ENCODE results near the gene SEPHS2.
"Not testable (repeated sequence)": the region's sequence is repeated elsewhere in the genome, so short reads cannot be mapped to it uniquely, and the experiment has no call there.

The SEPHS2 gene

DNA sequence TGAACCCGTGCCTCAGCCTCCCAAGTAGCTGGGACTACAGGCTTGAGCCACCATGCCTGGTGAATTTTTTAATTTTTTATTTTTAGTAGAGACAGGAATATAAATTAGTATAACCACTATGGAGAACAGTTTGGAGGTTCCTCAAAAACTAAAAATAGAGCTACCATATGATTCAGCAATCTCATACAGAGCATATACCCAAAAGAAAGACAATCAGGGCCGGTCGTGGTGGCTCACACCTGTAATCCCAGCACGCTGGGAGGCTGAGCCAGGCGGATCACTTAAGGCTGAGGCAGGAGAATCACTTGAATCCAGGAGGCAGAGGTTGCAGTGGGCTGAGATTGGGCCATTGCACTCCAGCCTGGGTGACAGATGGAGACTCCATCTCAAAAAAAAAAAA is 15.8 kb upstream of the SEPHS2 start:
- DNase-seq: not testable (repeated sequence)

DNA sequence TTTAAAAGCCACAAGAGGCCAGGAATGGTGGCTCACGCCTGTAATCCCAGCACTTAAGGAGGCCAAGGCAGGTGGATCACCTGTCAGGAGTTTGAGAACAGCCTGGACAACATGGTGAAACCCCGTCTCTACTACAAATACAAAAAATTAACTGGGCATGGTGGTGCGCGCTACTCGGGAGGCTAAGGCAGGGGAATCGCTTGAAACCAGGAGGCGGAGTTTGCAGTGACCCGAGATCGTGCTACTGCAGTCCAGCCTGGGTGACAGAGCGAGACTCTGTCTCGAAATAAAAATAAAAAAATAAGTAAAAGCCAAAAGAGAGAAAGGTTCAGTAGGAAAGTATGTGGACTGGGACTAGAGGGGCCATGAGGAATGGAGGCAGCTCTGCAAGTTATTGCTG is 13.8 kb upstream of the SEPHS2 start:
- DNase-seq: no peak

DNA sequence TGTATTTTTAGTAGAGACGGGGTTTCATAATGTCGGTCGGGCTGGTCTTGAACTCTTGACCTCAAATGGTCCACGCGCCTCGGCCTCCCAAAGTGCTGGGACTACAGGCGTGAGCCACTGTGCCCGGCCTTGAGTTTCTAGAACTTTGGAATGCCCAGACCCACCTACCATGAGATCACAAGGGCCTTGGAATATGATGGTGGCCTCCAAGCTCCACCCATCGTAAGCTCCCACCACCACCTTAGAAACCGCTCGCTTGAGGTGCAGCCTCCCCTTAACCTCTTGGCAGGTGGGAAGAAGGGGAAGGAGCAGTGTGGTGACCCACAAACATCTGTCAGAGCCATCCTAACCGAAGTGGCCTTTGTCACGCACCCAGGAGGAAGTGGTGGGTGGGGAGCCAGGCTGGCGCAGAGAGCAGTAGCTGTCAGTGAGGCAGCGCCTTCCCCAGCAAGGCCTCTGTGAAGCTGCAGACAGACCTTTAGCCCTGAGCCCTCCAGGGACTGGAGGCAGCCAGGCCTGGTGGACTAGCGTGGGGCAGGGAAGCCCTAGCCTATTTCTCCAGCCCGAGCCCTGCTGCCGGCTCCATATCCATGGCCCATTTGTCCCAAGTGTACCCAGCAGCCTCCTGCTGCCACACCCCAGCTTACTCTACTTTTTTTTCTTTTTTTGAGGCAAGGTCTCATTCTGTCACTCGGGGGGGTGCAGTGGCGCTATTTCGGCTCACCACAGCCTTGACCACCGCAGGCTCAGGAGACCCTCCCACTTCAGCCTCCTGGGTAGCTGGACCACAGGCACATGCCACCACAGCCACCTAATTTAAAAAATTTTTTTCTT is 13.1 kb upstream of the SEPHS2 start:
- peak; percentile 94 for DNase-seq

DNA sequence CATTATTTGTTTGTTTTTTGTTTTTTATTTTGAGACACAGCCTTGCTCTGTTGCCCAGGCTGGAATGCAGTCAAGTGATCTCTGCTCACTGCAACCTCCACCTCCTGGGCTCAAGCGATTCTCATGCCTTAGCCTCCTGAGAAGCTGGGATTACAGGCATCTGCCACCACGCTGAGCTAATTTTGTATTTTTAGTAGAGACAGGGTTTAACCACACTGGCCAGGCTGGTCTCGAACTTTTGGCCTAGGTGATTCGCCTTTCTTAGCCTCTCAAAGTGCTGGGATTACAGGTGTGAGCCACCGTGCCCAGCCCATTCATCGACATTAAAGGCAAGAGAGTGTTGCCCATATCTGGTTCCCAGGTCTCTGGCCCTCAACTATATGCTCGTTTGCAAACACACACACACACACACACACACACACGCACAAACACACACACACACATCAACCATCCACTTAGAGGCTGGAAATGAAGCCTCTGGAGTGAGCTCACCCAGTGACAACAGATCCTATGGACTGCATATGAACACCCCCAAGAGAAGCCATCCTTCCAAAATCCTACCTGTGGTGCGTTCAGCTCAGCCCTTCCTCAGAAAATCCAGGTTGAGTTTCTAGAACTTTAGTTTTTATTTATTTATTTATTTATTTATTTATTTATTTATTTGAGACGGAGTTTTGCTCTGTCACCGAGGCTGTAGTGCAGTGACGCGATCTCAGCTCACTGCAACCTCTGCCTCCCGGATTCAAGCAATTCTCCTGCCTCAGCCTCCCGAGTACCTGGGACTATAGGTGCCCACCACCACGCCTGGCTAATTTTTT is 12.3 kb upstream of the SEPHS2 start:
- no peak for DNase-seq

DNA sequence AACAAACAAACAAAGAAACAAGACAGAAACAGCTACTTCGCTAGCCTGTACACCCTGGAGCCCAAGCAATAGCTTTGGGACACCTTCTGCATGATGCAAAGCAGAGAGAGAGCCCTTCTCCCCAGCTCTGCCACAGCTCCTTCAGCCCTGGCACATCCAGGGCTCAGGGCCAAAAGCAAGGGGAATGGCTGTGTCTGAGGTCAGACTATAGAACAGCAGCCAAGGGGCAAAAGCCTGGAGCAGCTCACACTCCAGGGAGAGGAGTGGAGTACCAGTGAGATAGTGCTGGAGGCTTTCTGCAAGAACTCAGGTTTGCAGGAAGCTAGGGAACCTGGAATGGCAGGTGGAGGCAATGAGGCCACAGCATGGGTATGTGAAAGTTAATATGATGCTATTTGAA is 11.6 kb upstream of the SEPHS2 start:
- DNase-seq: no peak

DNA sequence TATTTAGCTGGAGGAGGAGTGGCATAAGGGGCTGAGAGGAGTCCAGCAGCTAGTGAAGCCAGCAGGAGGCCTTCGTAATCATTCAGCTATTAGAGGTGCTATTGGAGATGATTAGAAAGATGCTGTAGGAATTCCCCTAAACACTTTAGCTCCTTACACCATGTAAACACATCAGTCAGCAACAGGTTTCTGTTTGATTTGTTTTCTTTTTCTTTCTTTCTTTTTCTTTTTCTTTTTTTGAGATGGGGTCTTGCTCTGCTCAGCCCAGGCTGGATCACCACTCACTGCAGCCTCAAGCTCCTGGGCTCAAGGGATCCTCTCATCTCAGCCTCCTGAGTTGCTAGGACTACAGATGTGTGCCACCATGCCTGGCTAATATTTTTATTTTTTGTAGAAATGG is 10.6 kb upstream of the SEPHS2 start:
- DNase-seq: no peak

DNA sequence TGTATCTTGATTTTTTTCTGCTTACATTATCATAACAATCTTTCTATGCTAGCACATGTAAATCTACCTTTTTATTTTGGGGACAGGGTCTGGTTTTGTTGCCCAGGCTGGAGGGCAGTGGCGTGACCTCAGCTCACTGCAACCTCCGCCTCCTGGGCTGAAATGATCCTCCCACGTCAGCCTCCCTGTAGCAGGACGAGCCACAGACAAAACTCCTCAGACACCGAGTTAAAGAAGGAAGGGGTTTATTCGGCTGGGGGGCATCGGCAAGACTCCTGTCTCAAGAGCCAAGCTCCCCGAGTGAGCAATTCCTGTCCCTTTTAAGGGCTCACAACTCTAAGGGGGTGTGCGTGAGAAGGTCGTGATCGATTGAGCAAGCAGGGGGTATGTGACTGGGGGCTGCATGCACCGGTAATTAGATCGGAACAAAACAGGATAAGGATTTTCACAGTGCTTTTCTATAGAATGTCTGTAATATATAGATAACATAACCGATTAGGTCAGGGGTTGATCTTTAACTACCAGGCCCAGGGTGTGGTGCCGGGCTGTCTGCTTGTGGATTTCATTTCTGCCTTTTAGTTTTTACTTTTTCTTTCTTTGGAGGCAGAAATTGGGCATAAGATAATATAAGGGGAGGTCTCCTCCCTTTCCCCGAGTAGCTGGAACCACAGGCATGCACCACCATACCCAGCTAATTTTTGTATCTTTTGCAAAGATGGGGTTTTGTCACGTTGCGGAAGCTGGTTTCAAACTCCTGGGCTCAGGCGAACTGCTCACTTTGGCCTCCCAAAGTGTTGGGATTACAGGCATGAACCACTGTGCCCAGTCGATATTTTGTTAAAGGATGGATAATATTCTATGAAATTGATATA is 7.3 kb upstream of the SEPHS2 start:
- DNase-seq: not testable (repeated sequence)

DNA sequence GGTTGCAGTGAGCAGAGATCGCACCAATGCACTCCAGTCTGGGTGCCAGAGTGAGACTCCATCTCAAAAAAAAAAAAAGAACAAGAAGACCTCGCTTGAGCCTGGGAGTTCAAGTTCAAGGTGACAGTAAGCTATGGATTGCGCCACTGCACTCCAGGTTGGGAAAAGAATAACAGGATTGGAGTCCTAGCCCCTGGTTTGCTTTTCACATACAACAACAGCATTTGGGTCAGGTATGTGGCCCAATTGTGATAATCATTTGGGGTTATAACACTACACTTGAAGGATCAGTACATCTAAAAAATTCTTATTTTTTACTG is 3.4 kb upstream of the SEPHS2 start:
- no peak for DNase-seq

DNA sequence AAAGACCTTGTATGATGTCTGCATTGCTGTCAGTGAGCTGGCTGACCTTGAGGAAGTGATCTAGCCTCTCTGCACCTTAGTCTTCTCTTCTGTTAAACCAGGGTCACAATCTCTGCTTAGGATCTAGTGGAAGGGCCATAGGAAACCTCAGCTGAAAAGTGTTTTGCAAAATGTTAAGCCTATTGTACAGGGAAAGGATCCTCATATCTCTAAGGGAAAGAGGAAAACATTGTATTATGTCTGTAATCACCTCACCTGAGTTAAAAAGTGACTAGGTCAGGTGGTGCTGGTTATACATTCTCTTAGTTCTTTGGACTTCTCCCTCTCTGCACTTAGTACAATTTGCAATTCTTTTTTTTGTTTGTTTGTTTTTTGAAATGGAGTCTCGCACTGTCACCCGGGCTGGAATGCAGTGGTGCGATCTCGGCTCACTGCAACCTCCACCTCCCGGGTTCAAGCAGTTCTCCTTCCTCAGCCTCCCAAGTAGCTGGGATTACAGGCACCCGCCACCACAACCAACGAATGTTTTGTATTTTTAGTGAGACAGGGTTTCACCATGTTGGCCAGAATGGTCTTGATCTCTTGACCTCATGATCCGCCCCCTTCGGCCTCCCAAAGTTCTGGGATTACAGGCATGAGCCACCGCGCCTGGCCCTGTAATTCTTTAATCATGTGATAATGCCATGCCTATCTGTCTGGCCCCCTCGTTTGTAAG is 2.0 kb upstream of the SEPHS2 start:
- no peak for DNase-seq

DNA sequence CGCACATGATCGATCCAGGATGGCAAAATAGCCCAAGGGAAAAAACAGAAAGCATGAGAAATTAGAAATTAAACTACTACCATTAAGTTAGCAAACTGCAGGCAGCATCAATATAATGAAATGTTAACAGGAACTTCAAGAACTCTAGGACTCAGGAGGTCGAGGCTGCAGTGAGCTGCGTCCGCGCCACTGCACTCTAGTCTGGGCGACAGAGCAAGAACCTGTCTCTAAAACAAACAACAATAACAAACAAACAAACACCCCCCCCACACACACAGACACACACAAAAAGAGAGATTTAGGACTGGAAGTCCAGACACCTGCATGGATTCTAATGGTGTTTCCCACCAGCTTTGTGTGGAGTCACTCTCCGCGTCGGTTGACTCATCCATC is 525 bp upstream of the SEPHS2 start:
- DNase-seq: no peak

DNA sequence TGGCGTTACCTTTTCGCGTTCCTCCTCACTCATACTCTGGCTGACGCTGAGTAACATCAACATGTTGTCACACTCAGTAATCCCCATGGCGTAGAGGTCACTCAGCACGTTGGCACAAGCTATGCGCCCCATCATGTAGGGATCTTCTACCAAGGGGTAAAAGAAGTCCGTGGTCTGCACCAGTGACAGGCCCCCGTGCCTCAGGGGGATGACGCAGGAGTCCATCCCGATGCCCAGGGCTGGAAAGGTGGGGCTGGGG is 596 bp downstream of the SEPHS2 start:
- DNase-seq: no peak

DNA sequence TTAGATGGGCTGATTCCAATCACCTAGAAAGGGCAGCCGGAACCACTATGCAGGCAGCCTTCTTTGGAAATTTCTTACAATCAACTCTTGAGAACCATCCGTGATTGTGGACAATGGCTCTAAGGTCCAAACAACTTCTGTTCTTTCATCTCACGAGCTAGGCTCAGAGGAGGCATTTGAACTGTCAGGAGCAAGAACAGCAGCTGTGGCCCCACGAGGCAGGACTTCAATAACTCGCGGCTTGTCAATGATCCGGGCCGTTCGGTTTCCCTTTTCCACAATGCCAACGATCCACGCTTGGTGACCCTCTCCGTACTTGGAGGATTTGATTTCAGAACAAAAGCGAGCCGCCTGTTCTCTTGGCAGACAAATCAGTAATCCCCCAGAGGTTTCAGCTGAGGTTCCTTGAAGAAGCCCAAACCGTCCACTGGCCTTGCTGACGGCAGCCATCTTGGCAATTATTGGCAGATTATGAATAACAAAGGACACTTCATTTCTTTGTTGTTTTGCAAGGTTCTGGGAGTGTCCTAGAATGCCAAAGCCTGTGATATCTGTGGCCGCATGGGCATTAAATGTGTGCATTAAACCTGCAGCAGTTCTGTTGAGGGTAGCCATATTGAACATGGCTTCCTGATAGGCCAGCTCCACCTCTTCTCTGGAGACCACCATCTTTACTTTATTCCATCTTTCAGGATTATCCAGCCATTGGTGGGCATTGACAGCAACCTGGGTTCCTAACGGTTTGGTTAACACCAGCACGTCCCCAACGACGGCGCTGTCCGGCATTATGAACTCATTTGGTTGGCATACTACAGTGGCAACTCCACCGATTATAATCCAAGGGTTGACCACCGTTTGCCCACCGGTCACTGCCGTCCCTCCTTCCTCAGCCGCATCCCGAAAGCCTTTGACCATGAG is 1.2 kb downstream of the SEPHS2 start:
- no peak for DNase-seq

DNA sequence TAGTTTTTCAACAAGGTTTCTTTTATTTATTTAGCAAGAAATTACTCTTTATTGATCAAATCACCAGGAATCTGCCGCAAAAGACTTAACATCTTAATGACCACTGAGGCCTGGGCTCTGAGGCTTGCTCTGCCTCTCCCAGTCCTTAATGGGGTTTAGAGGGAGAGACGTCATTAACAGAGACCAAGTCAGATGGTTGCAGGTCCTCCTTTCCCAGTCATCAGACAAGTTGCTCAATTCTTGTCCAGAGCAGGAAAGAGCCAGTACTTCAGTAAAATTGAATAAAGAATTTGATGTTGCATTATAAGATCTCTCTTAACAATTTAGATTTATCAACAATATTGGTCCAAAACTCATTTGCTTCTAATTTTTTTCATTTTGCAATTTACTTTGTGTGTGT is 2.0 kb downstream of the SEPHS2 start:
- DNase-seq: no peak

DNA sequence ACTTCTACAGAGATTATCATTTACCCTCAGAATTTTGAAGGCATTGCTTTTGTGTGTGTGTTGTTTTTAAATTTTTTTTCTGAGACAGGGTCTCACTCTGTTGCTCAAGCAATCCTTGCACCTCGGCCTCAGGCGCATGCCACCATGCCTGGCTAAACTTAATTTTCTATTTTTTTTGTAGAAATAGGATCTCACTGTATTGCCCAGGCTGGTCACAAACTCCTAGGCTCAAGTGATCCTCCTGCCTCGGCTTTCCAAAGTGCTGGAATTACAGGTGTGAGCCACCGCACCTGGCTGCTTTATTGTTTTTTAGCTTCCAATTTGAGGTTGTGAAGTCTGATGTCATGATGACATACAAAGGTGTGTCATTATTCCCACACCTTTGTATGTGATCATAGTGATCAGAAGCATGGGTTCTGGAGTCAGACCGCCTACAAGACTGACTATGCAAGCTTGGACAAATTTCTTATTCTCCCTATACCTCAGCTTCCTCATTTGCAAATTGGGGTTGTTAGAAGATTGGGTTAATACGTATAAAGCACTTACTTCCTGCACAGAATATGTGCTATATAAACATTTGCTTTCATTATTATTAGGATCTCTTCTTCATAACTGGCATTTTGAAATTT is 5.8 kb downstream of the SEPHS2 start:
- DNase-seq: no peak

DNA sequence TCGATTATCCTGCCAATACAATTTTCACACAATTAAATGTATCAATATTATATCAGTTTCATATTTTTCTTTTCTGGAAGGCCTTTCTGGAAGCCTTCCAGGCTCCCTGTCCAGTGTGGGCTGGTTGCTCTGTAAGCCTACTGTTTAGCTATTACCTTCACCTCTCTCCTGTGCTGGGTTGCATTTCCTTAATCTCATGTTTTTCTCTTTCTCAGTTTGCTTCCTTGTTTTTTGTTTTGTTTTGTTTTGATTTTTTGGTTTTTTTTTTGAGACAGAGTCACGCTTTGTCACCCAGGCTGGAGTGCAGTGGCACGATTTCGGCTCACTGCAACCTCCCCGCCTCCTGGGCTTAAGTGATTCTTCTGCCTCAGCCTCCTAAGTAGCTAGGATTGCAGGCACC is 6.8 kb downstream of the SEPHS2 start:
- DNase-seq: no peak

DNA sequence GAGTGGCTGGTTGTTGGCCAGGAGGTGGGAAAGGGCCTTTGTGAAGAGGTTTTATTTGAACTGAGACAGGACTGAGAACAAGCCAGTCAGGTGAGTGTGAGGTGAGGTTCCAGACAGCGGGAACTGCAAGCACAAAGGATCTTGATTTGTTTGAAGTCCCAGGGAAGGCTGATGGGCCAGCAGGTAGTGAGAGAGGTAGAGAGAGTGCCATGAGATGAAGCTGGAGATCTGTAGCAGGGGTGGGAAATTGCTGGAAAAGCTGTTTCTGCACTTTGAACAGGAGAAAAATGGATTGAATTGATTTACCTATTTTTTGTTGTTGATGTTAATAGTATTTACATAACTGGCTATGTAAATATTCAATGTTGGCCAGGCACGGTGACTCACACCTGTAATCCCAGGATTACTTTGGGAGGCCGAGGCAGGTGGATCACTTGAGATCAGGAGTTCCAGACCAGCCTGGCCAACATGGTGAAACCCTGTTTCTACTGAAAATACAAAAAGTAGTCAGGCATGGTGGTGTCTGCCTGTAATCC is 8.1 kb downstream of the SEPHS2 start:
- no peak for DNase-seq

DNA sequence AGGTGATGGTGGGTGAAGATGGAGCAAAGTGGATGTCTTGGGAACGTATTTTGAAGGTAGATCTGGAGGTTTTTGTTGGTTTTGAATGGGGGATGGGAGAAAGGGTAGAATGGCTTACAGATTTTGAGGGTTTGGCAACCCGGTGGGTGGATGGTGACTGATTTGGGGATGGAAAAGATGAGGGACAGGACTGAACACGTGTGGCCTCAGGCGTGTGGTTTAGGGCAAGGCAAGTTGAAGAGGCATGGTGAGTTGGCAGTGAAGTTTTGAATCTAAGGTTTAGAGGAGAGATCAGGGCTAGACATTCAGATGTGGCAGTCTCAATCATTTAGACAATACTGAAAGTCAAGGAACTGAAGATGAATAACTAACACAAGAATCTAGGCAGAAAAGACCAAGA is 10.8 kb downstream of the SEPHS2 start:
- peak; percentile 78 for DNase-seq

DNA sequence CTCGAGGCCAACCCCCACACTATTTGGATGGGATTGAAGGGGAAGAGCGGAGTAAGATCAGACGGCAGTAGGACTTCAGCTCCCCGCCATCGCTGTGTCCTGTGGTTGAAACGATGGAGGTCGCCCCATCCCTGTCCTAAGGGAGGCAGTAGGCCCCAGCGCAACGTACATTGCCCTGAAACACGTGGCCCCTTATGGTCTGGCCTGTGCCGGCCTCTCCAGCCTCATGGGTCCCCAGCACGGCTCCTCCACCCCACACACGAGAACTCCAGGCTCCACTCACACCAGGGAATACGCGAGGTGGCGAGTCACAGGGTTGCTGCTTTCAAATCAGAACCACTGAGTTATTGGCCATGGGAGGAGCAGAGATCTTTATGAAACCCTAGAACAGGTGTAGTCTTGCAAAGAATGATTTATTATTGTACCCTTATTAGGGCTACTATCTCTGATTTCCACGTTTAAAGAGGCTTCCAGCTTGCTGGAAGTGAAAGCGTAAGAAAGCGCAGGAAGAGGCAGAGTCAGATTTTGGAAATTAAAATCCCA is 15.2 kb downstream of the SEPHS2 start:
- no peak for DNase-seq

DNA sequence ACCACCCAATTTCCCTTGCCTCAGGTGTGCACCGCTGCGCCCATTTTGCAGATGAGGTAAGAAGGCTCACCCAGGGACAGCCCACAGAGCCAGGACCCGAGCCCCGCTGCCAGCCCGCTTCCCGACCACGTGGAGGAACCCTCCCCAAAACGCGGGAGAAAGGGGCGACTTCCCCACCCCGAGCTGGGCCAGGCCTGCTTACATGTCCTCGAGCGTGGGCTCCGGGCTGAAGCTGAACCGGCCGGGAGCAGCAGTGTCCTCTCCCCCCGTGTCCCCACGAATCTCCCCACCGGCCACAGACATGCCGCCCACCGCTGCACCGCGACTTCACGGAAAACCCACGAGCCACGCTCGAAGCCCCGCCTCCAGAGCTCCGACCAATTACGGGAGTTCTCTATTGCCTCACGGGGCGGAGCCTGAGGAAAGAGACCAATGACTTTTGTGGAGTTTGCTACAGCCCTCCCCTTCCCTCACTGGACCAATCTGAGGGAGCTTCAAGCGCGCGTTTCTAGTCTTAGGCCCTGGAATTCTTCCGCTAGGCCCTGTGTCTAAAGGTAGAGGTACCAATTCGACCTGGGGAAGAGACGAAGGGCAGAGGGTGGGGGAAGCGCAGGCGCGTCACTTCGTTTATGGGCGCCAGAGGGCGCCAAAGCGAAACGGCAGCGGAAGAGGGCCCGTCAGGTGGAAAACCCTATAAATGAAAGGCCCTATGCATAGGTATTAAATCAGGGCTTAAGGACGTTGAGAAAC is 15.8 kb downstream of the SEPHS2 start, which contains the start of gene DCTPP1:
Gene DCTPP1, minus strand, starts transcription at position 353 of the 750 bp plus-strand sequence. Its CDS starts 50 bp downstream, at position 303.
- DNase-seq: peak; percentile 98

DNA sequence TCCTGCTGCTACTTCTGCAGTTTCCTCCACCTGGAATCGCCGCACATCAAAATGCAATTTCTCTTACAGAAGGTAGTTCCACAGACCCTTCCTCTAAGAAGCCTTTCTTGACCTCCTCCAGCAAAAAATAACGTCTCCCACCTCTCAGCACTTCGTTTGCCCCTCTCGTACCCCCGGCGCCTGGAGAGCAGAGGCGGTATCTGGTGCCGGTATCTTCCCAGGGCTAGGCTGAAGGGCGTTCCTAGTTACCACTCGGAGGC is 16.3 kb downstream of the SEPHS2 start:
- no peak for DNase-seq

Data from activated effector memory CD4-positive, alpha-beta T cell treated with anti-CD3 and anti-CD28 coated beads, Interleukin-2, amount 50 U/mL, for 16 hours (primary cell).